ENCODE measurements around the gene THADA.

DNA sequence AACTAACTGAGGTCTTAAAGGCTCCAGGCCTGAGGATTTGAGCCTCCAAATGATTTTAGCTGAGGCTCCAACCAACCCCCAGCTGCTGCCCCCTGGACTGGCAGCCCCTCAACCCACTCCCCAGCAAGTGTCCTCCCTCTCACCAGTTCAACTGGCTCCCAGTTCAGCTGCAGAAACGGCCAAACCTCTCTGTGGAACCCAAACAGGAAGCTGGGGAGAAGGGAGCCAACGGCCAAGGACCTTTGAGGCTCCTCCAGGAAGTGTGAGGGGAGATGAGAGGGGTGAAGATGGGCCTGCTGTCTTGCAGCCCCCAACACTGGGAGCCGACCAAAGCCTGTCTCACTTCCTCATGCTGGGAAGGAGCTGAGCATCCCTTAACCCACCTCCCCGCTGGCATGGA, 394.3 kb downstream of the THADA start:
- TF ChIP-seq, protein P1, sequence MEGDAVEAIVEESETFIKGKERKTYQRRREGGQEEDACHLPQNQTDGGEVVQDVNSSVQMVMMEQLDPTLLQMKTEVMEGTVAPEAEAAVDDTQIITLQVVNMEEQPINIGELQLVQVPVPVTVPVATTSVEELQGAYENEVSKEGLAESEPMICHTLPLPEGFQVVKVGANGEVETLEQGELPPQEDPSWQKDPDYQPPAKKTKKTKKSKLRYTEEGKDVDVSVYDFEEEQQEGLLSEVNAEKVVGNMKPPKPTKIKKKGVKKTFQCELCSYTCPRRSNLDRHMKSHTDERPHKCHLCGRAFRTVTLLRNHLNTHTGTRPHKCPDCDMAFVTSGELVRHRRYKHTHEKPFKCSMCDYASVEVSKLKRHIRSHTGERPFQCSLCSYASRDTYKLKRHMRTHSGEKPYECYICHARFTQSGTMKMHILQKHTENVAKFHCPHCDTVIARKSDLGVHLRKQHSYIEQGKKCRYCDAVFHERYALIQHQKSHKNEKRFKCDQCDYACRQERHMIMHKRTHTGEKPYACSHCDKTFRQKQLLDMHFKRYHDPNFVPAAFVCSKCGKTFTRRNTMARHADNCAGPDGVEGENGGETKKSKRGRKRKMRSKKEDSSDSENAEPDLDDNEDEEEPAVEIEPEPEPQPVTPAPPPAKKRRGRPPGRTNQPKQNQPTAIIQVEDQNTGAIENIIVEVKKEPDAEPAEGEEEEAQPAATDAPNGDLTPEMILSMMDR (IDR thresholded peaks at IDR 0.05) = no peak
- TF ChIP-seq POLR2A (IDR thresholded peaks at IDR 0.05) = no peak

Data from thyroid gland (tissue), 4 donors.